Stimulated activated CD4-positive, alpha-beta T cell treated with anti-CD3 and anti-CD28 coated beads, TNF-alpha, amount 100 ng/mL, for 1 hour (primary cell): ENCODE measurements around the gene DMRT3.

Experiments
- DNase-seq, 3 donors: peaks; one replicate each; pipeline ENCODE4 v3.0.0-alpha.2; 2020; ENCODE audit warnings: low read depth in 3 of 3, low spot score in 1 of 3

The DMRT3 gene

DNA sequence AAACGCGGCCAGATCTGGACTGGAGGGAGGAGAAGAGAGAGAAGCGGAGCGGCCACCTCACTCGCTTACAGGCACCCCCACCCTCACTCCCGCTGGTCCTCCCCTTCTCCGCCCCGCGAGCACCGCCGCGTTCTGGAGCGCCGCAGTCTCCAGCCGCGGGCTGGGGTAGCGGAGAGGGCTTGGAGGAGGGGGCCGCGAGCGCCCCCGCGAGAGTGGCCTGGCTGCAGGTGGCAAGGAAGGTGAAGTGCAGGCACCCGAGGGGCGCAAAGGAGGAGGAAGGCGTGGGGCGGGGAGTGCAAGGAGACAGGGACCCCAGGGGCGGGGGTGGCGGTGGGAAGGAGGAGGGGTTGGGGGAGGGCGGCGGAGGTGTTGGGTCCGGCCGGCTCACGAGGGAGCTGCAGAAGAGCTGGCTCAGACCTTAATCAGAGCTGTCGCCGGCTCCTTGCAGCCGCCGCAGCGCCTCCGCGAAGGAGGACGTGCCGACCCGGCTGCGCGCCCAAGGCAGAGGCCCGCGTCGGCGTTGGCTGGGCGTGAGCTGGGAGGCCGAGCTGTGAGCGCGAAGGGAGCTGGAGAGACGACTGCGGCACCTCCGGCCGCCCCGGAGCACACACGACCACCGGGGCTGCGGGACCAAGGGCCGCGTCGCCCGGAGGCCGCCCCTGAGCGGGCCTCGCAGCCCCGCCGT, at the start of gene DMRT3:
Gene DMRT3 (plus strand): TSS at position 398 of the 685 bp plus-strand sequence. CDS start 347 bp downstream, outside the sequence.
- no peak for DNase-seq

GRCh38 chr9:926976-927375, 49.5 kb upstream of the DMRT3 start:
- DNase-seq, result no peak

- no peak for DNase-seq
Measured at GRCh38 chr9:928363-929042, 48.0 kb upstream of the DMRT3 start.

DNA sequence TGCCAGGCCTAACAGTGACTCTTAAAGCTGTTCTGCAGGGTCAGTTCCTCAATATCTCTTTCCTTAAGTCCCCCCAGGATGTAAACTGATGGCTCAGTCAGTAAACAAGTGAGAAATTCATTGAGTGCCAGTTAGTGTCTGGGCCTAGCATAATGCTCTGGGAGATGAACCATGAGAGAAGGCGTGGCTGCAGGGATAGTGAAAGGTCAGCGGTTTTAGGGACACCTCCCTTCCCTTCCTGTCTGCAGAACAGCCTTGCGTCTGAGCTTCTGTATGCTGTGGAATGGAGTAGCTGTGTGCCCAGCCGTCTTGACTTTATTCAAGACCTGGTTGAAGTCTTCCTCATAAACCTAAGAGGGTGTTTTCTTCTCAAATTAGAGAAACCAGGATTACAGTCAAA, 46.7 kb upstream of the DMRT3 start:
- no peak for DNase-seq

- no peak for DNase-seq
Measured at GRCh38 chr9:933356-933755, 43.1 kb upstream of the DMRT3 start.

- DNase-seq, result no peak
Measured at GRCh38 chr9:935348-935965, 41.0 kb upstream of the DMRT3 start.

GRCh38 chr9:942805-943580, 33.5 kb upstream of the DMRT3 start:
- DNase-seq, result no peak

GRCh38 chr9:947985-948384, 28.5 kb upstream of the DMRT3 start:
- no peak for DNase-seq

DNA sequence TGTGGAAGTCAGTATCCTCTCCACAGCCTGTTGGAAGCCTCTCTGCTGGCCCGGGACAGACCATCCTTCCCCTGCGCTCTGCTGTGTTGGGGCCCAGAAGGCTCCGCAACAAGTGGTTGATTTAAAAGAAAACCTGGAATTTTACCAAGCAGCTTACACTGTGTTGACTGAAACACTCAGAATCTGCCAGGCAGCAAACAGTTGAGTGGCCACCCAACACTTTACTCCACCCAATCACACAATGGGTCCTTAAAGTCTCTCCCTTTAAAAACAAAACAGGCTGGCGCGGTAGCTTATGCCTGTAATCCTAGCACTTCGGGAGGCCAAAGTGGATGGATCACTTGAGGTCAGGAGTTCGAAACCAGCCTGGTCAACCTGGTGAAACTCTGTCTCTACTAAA, 28.0 kb upstream of the DMRT3 start:
- DNase-seq, result no peak

GRCh38 chr9:950139-950538, 26.3 kb upstream of the DMRT3 start:
- no peak for DNase-seq

DNA sequence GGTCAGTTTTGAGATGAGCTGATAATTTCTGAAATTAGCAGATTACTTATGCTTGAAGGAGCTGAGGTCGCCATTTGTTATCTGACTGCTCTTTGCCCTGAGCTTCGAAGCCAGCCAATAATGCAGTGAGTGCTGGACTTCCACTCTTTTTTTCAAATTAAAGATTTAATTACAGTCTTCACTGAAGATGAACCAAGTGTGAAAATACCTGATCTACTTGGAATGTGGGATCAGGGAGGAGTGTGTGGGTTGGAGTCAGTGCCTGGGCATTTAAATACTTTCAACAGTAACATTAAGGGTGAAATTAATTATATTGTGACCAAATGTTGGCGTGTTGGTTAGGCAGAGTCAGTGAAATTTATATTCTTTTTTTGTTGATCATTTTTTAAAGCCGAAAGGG, 23.9 kb upstream of the DMRT3 start:
- DNase-seq, result no peak

DNA sequence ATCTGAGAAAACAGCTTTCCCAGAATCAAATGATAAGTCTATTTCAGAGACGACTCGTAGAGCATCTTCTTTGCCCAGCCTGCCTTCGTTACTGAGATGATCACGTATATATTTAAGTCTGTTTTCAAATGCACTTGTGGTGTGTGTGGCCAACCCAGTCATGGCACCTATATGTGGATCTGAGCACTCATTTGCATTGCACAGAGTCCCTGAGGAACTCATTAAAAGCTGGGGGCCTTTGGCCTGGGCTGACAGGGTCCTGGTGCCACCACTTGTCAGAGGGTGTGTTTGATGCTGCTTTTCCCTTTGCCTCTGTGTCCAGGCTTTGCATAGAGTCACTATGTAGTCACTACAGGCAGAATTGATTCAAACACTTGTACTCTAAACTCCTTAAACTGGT, 17.4 kb upstream of the DMRT3 start:
- DNase-seq, result no peak

DNA sequence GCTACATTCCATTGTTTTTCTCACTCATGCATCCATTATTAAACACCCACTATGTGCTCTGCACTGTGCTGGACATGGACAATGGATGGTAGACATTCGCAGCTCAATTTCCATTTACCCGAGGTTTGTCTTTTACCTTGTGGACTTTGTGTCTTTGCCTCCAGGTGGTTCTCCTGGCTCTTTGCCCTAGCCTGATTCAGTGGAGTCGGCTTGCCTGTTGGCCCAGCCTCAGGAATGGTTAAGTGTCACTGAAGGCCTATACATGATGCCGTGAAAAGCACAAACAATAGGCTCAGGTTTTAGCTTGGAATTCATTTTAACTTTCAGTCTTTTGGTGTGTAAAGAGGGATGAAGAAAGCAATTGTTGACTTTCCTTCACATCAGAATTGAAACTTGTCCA, 16.5 kb upstream of the DMRT3 start:
- DNase-seq, result no peak

DNA sequence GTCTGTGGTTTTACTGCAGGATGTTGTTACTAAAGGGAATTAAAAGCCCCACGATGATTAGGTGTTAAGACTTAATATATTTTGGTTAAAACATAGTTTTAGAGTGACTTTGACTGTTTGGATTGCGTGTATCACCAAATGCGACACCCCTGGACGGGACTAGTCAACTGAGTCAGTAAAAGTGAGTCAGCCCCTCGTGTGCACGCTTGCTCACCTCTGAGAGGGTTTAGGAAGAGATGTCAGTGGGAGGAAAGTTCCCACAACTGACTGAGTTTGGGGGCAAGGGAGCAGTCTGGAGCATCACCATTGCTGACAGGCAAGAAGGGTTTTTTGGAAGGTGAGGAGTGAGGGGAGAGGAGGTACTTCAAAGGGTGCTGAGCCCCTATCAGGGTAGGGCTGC, 14.4 kb upstream of the DMRT3 start:
- DNase-seq, result no peak

- no peak for DNase-seq
Measured at GRCh38 chr9:965497-965896, 11.0 kb upstream of the DMRT3 start.

DNA sequence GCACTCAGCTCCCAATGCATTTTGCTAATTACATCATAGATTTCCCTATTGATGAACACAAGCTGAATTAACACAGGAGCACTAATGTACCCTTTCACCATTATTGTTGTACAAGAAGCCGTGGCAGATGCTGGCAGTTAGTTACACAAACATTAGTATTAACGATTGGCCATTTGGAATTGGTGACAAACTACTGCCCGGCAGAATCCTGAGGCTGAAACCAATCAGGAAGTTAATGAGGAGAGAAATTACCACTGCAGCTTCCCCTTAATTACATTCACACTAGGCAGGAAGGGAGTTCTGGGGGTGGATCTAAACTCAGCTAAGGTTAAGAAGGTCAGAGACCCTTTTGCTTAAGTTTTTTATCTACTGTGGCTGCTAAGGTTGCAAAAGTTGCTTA, 9.6 kb upstream of the DMRT3 start:
- DNase-seq, result no peak

DNA sequence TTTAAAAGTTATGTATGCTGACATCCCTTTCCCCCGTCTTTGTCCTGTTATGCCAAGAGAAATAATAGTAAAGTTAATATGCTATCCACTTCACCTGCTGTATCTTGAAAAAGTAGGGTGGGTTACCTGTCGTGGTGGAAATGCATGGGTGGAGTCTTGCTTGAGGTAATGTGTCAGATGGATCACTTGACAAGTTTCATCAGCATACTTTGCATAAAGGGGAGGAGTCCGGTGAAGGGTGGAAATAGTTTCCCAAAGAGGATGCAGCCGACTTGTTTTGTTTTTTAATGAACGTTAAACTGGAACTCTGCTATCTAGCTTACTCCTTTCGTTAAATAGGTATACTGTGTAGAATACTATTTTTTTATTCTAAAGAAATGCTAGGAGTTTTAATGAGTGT, 9.0 kb upstream of the DMRT3 start:
- DNase-seq, result no peak

DNA sequence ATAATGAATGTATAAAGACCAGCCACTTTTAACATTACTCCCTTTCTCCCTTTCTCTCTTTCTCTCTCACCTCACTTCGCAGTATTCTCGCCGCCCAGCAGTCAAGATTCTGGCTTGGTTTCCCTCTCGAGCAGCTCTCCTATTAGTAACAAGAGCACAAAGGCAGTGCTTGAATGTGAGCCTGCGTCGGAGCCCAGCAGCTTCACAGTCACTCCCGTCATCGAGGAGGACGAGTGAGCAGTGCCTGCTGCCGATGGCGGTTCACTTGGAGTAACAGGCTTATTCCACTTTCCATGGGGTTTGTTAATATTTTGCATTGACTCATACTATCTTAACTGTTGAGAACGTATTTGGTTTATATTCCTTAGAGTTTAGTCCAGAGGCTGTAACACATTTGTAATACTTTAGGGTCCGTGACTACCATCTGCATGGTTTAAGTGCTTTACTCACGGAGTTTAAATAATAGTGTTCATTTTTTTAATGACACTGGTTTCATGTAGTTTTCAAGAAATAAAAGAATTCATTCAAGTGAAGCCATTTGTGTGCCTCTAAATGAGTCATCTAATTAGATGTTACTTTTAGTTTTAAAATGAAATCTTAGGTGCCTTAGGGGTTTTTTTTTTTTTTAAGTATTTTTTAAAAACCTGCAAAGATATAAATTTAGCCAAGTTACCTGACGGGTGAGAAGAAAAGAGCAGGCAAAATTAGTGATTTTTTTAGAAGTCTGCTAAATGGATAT, 8.4 kb upstream of the DMRT3 start:
- DNase-seq, result no peak

- no peak for DNase-seq
Measured at GRCh38 chr9:969310-970150, 6.9 kb upstream of the DMRT3 start.
